ENCODE measurements around the gene KCNMA1.

The KCNMA1 gene

GRCh38 chr10:77452952-77453564 is 184.6 kb downstream of the KCNMA1 start:
- no peak for DNase-seq
- in situ Hi-C loops (cut with MboI; ENCODE audit: low pct_unique_long_range_greater_than_20kb, low sequenced_read_pairs) = no loop called here

- in situ Hi-C loops (cut with MboI; ENCODE audit: low pct_unique_long_range_greater_than_20kb, low sequenced_read_pairs) = no loop called here
- no peak for DNase-seq
Observed at GRCh38 chr10:77451886-77452285, 185.7 kb downstream of the KCNMA1 start.

GRCh38 chr10:77448226-77448625 is 189.4 kb downstream of the KCNMA1 start:
- in situ Hi-C loops (cut with MboI; ENCODE audit: low pct_unique_long_range_greater_than_20kb, low sequenced_read_pairs) = no loop called here
- DNase-seq = no peak

GRCh38 chr10:77446700-77447099 is 190.9 kb downstream of the KCNMA1 start:
- in situ Hi-C loops (cut with MboI; ENCODE audit: low pct_unique_long_range_greater_than_20kb, low sequenced_read_pairs) = no loop called here
- no peak for DNase-seq

GRCh38 chr10:77445547-77445946 is 192.1 kb downstream of the KCNMA1 start:
- DNase-seq = no peak
- in situ Hi-C loops (cut with MboI; ENCODE audit: low pct_unique_long_range_greater_than_20kb, low sequenced_read_pairs) = no loop called here

- in situ Hi-C loops (cut with MboI; ENCODE audit: low pct_unique_long_range_greater_than_20kb, low sequenced_read_pairs) = no loop called here
- no peak for DNase-seq
Observed at GRCh38 chr10:77444041-77444440, 193.6 kb downstream of the KCNMA1 start.

- DNase-seq = no peak
- in situ Hi-C loops (cut with MboI; ENCODE audit: low pct_unique_long_range_greater_than_20kb, low sequenced_read_pairs) = no loop called here
Observed at GRCh38 chr10:77442699-77443189, 194.9 kb downstream of the KCNMA1 start.

- no peak for DNase-seq
- in situ Hi-C loops (cut with MboI; ENCODE audit: low pct_unique_long_range_greater_than_20kb, low sequenced_read_pairs) = no loop called here
Observed at GRCh38 chr10:77441353-77442166, 196.0 kb downstream of the KCNMA1 start.

- in situ Hi-C loops (cut with MboI; ENCODE audit: low pct_unique_long_range_greater_than_20kb, low sequenced_read_pairs) = no loop called here
- no peak for DNase-seq
Observed at GRCh38 chr10:77436257-77436975, 201.2 kb downstream of the KCNMA1 start.

GRCh38 chr10:77433546-77433945 is 204.1 kb downstream of the KCNMA1 start:
- in situ Hi-C loops (cut with MboI; ENCODE audit: low pct_unique_long_range_greater_than_20kb, low sequenced_read_pairs) = no loop called here
- no peak for DNase-seq

GRCh38 chr10:77431980-77432797 is 205.4 kb downstream of the KCNMA1 start:
- in situ Hi-C loops (cut with MboI; ENCODE audit: low pct_unique_long_range_greater_than_20kb, low sequenced_read_pairs) = no loop called here
- no peak for DNase-seq

GRCh38 chr10:77431209-77431611 is 206.4 kb downstream of the KCNMA1 start:
- in situ Hi-C loops (cut with MboI; ENCODE audit: low pct_unique_long_range_greater_than_20kb, low sequenced_read_pairs) = no loop called here
- no peak for DNase-seq

GRCh38 chr10:77430530-77430929 is 207.1 kb downstream of the KCNMA1 start:
- in situ Hi-C loops (cut with MboI; ENCODE audit: low pct_unique_long_range_greater_than_20kb, low sequenced_read_pairs) = no loop called here
- no peak for DNase-seq

- in situ Hi-C loops (cut with MboI; ENCODE audit: low pct_unique_long_range_greater_than_20kb, low sequenced_read_pairs) = no loop called here
- no peak for DNase-seq
Observed at GRCh38 chr10:77428691-77429395, 208.8 kb downstream of the KCNMA1 start.

GRCh38 chr10:77424257-77424656 is 213.4 kb downstream of the KCNMA1 start:
- no peak for DNase-seq
- in situ Hi-C loops (cut with MboI; ENCODE audit: low pct_unique_long_range_greater_than_20kb, low sequenced_read_pairs) = no loop called here

GRCh38 chr10:77422491-77423338 is 214.9 kb downstream of the KCNMA1 start:
- no peak for DNase-seq
- in situ Hi-C loops (cut with MboI; ENCODE audit: low pct_unique_long_range_greater_than_20kb, low sequenced_read_pairs) = no loop called here

GRCh38 chr10:77421591-77421990 is 216.0 kb downstream of the KCNMA1 start:
- DNase-seq = no peak
- in situ Hi-C loops (cut with MboI; ENCODE audit: low pct_unique_long_range_greater_than_20kb, low sequenced_read_pairs) = no loop called here
